GM21447 (cell line): ENCODE data around the gene HTD2.

Source experiments
- ATAC-seq: cut with Tn5 transposase; IDR thresholded peaks from one replicate; pipeline ENCODE4 v1.9.1; 2021; ENCODE audit not compliant: unreplicated experiment

HTD2 gene

GRCh38 chr3:58355179-58355578 lies 48.9 kb downstream of the HTD2 start:
- ATAC-seq = peak; percentile 52

- no peak for ATAC-seq
These were observed 49.7 kb downstream of the HTD2 start for GRCh38 chr3:58356054-58356453.

- no peak for ATAC-seq
These were observed 51.1 kb downstream of the HTD2 start for GRCh38 chr3:58357402-58357801.

GRCh38 chr3:58358092-58358491 lies 51.8 kb downstream of the HTD2 start:
- no peak for ATAC-seq

GRCh38 chr3:58358808-58359207 lies 52.5 kb downstream of the HTD2 start:
- ATAC-seq = no peak

- ATAC-seq = no peak
These were observed 53.3 kb downstream of the HTD2 start for GRCh38 chr3:58359621-58360020.

GRCh38 chr3:58361866-58362265 lies 55.5 kb downstream of the HTD2 start:
- no peak for ATAC-seq

GRCh38 chr3:58366699-58367098 lies 60.4 kb downstream of the HTD2 start:
- ATAC-seq = no peak

- no peak for ATAC-seq
These were observed 62.7 kb downstream of the HTD2 start for GRCh38 chr3:58369038-58369437.
